Parathyroid adenoma (tissue), 2 donors: ENCODE data around the gene CUX1.
"Not testable (repeated sequence)": the region's sequence is repeated elsewhere in the genome, so short reads cannot be mapped to it uniquely, and the experiment has no call there.

Source experiments
- H2AFZ ChIP-seq: fragments of 300-600 bp; sonication (generic); one replicate; pipeline ENCODE4 v1.7.0; 2017; ENCODE audit warnings: antibody characterized with exemption, mild to moderate bottlenecking
- H3K27ac ChIP-seq: fragments of 300-600 bp; sonication (generic); one replicate; pipeline ENCODE4 v1.7.0; 2017
- H3K27me3 ChIP-seq: fragments of 300-600 bp; sonication (generic); one replicate; pipeline ENCODE4 v1.7.0; 2017; ENCODE audit warnings: low read length; ENCODE audit not compliant: control insufficient read depth, insufficient read depth
- H3K36me3 ChIP-seq: fragments of 300-600 bp; sonication (generic); one replicate; pipeline ENCODE4 v1.7.0; 2017; ENCODE audit warnings: low read length; ENCODE audit not compliant: control insufficient read depth, insufficient read depth
- H3K4me1 ChIP-seq: fragments of 300-600 bp; sonication (generic); one replicate; pipeline ENCODE4 v1.7.0; 2017; ENCODE audit warnings: control low read depth
- H3K4me2 ChIP-seq: fragments of 300-600 bp; sonication (generic); one replicate; pipeline ENCODE4 v1.7.0; 2017; ENCODE audit warnings: low read length
- H3K4me3 ChIP-seq: fragments of 300-600 bp; sonication (generic); one replicate; pipeline ENCODE4 v1.7.0; 2017; ENCODE audit warnings: low read depth, low read length
- H3K79me2 ChIP-seq: fragments of 300-600 bp; sonication (generic); one replicate; pipeline ENCODE4 v1.7.0; 2017; ENCODE audit warnings: control low read depth
- H3K9ac ChIP-seq: fragments of 300-600 bp; sonication (generic); one replicate; pipeline ENCODE4 v1.7.0; 2017; ENCODE audit warnings: mild to moderate bottlenecking
- H3K9me3 ChIP-seq: fragments of 300-600 bp; sonication (generic); one replicate; pipeline ENCODE4 v1.7.0; 2017; ENCODE audit warnings: low read length; ENCODE audit not compliant: control insufficient read depth
- TF ChIP-seq, protein P1 (sequence below): fragments of 300-600 bp; sonication (generic); IDR thresholded peaks from one replicate; pipeline ENCODE4 v1.7.0; 2017; ENCODE audit warnings: antibody characterized with exemption, mild to moderate bottlenecking
- donor health status: primary hyperparathyroidism.

The CUX1 gene

DNA sequence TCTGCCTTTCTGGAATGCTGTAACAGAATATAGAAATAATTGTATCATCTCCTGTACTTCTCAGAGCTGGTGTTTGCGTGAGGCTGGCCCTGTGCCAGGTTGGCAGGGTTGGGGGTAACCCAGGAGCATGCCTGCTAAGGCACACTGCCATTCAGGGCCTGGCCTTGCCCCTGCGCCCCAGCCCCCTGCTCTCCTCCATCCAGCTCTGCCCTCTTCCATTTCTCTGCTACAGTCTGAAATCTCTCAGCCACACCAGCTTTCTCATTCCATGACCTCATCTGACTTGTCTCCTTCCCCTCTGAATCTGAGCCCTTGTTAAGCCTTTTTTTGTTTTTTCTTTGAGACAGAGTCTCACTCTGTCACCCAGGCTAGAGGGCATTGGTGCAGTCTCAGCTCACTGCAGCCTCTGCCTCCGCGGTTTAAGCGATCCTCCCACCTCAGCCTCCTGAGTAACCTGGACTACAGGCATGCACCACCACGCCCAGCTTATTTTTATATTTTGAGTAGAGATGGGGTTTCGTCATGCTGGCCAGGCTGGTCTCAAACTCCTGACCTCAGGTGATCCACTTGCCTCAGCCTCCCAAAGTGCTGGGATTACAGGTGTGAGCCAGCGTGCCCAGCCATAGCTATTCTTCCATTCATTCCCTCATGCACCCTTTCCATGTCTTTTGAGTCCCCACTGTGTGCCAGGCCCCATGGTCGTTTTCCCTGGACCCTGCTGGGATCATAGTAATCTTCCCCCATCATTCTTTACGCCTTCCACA lies 206.8 kb downstream of the CUX1 start:
- Histone ChIP-seq H2AFZ (no peak overlapping the region), H3K9ac (no peak overlapping the region), H3K36me3 (no peaks in the 10 kb centered on the region), H3K4me1 (no peaks in the 10 kb centered on the region), H3K27ac (no peak overlapping the region), H3K27me3 (no peaks in the 10 kb centered on the region), H3K4me3 (no peak overlapping the region), H3K79me2 (peaks cover 4% of the 10 kb centered on the region), H3K4me2 (no peak overlapping the region), H3K9me3 (no peaks in the 10 kb centered on the region)
- TF ChIP-seq, protein P1, sequence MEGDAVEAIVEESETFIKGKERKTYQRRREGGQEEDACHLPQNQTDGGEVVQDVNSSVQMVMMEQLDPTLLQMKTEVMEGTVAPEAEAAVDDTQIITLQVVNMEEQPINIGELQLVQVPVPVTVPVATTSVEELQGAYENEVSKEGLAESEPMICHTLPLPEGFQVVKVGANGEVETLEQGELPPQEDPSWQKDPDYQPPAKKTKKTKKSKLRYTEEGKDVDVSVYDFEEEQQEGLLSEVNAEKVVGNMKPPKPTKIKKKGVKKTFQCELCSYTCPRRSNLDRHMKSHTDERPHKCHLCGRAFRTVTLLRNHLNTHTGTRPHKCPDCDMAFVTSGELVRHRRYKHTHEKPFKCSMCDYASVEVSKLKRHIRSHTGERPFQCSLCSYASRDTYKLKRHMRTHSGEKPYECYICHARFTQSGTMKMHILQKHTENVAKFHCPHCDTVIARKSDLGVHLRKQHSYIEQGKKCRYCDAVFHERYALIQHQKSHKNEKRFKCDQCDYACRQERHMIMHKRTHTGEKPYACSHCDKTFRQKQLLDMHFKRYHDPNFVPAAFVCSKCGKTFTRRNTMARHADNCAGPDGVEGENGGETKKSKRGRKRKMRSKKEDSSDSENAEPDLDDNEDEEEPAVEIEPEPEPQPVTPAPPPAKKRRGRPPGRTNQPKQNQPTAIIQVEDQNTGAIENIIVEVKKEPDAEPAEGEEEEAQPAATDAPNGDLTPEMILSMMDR: no peak

DNA sequence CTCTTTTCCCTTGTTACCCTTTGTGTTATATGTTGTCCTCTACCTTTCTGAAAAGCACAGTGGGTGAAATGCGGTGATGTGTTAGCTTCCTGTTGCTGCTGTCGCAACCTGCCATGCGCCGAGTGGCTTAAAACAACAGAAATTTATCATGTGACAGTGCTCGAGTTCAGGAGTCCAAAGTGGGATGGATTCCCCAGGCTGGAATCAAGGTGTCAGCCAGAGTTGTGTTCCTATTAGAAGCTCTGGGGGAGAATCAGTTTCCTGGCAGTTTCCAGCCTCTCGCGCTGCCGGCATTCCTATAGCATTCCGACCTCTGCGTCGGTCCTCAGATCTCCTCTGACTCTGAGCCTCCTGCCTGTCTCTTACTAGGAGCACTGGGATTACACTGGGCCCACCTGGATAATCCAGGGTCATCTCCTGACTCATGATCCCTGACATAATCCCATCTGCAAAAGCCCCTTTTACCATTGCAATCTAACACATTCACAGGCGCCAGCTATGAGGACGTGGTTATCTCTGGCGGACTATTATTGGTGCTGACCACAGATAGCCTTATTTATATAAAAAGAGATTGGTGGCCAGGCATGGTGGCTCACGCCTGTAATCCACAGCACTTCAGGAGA lies 207.5 kb downstream of the CUX1 start:
- H3K27ac ChIP-seq: no peak overlapping the region
- H2AFZ ChIP-seq: no peak overlapping the region
- H3K9me3 ChIP-seq: no peaks in the 10 kb centered on the region
- H3K4me3 ChIP-seq: no peak overlapping the region
- no peak overlapping the region for H3K4me2 ChIP-seq
- peaks cover 2% of the 10 kb centered on the region for H3K4me1 ChIP-seq
- peaks cover 4% of the 10 kb centered on the region for H3K79me2 ChIP-seq
- H3K27me3 ChIP-seq: no peaks in the 10 kb centered on the region
- no peaks in the 10 kb centered on the region for H3K36me3 ChIP-seq
- H3K9ac ChIP-seq: no peak overlapping the region
- TF ChIP-seq, protein P1: no peak

DNA sequence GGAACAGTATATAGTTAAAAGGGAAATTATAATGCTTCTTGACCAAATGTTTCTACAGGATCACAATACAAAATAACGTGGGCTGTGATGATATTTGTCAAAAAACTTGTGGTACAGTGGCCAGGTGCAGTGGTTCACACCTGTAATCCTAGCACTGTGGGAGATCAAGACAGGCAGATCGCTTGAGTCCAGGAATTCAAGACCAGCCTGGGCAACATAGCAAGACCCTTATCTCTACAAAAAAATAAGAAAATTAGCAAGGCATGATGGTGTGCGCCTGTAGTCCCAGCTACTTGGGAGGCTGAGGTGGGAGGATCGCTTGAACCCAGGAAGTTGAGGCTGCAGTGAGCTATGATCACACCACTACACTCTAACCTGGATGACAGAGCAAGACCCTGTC lies 208.4 kb downstream of the CUX1 start:
- H2AFZ ChIP-seq, H3K36me3 ChIP-seq, H3K9me3 ChIP-seq, H3K9ac ChIP-seq, H3K4me1 ChIP-seq, H3K4me2 ChIP-seq, H3K27ac ChIP-seq, H3K79me2 ChIP-seq, H3K4me3 ChIP-seq, H3K27me3 ChIP-seq: not testable (repeated sequence)

DNA sequence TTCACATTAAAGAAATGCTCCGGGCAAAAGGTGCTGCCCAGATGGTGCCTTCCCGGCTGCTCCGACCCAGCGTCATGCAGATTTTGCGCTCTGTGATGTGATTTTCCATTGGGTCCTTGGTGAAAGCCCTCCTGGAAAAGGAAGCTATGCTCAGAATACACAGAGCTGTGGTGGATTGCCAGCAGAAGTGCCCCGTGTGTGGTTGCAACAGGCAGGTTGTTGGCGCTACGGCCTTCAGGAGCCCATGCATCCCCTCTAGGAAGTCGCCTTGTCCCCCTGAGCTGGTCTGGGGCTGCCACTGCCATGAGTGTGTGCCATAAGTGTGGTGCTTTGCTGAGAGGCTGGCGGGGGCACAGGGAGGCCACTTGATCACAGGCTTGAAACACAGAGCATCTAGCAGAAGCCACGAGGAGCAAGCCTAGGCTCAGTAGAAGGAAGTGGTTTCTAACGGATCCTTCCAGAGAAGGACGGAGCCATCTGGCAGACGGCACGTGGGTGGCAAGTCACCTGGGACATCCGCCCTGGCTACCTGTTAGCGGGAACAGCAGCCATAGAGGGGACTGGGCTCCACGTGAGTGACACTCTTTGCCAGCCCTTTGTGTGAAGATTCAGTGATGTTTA lies 210.9 kb downstream of the CUX1 start:
- H2AFZ ChIP-seq: no peak overlapping the region
- H3K9me3 ChIP-seq: no peaks in the 10 kb centered on the region
- H3K27ac ChIP-seq: no peak overlapping the region
- no peaks in the 10 kb centered on the region for H3K27me3 ChIP-seq
- no peak overlapping the region for H3K4me3 ChIP-seq
- TF ChIP-seq, protein P1: no peak
- H3K9ac ChIP-seq: no peak overlapping the region
- no peaks in the 10 kb centered on the region for H3K36me3 ChIP-seq
- H3K79me2 ChIP-seq: peaks cover 2% of the 10 kb centered on the region
- peaks cover 2% of the 10 kb centered on the region for H3K4me1 ChIP-seq
- no peak overlapping the region for H3K4me2 ChIP-seq

DNA sequence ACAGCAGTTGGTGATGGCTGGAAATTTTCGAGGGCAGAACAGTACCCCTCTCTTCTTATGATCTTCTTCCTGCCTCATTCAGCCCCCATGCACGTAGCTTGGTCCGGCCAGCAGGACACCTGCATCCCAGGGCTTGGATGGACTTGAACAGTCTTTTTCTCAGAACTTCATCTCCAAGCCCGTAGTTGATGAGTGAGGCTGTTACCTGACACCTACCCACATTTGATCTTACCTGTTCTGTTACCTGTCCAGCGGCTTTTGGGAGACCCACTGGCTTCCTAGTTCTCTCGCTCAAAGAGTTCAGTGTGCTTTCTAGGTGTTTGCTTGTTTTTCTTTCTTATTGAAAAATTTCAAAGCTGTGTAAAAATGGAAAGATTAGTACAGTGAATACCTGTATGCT lies 212.2 kb downstream of the CUX1 start:
- Histone ChIP-seq H3K27ac (peak overlapping the region; percentile 63), H3K79me2 (peaks cover 2% of the 10 kb centered on the region), H3K4me3 (no peak overlapping the region), H3K4me1 (peaks cover 2% of the 10 kb centered on the region), H2AFZ (no peak overlapping the region), H3K9ac (no peak overlapping the region), H3K27me3 (no peaks in the 10 kb centered on the region), H3K4me2 (no peak overlapping the region), H3K9me3 (no peaks in the 10 kb centered on the region), H3K36me3 (no peaks in the 10 kb centered on the region)
- TF ChIP-seq, protein P1: no peak
